GM18861 (cell line): ENCODE data around the gene SLC25A18.

Experiments
- ATAC-seq: cut with Tn5 transposase; IDR thresholded peaks from one replicate; pipeline ENCODE4 v1.9.1; 2021; ENCODE audit not compliant: unreplicated experiment

The SLC25A18 gene

GRCh38 chr22:17569971-17570511, 6.7 kb downstream of the SLC25A18 start:
- ATAC-seq: no peak

- ATAC-seq: no peak
Measured at GRCh38 chr22:17570851-17571631, 7.7 kb downstream of the SLC25A18 start.

GRCh38 chr22:17575151-17575550, 11.9 kb downstream of the SLC25A18 start:
- ATAC-seq: no peak

DNA sequence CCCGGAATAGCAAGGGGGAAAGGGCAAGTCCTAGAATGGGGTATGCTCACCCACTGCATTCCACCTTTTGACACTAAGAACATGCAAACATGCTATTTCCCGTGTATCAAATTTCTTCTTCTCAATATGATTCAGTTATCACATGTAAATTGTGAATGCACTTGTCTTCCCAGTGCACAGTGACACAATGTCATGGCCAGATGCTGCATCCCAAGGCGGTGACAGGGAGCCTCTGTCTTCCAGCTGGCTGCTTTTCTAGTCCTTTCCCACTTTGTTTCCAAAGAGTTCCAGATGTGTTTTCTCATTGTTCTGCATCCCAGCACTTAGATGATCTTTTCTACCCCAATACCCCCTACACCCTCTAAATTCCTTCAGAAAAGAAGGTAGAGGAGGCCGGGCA, 12.4 kb downstream of the SLC25A18 start:
- ATAC-seq: no peak

DNA sequence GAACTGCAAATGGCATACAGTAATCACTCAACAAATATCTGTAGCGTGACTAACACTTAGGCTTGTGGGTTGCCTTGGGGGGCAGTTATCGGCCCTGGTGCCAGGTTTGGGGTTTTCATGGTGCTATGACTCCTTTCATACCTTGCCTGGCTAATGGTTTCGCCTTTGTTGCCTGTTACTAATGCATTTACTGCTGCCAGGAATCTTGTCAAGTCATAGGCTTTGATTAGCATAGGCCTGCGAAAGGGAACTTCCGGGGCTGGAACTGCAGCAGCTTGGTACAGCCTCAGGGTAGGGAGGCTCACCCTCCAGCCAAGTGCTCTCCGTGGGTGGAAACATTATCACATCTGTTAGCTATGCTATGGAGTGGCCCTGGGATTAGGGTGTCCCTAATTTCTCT, 13.2 kb downstream of the SLC25A18 start:
- no peak for ATAC-seq

GRCh38 chr22:17578136-17578754, 14.9 kb downstream of the SLC25A18 start:
- no peak for ATAC-seq

DNA sequence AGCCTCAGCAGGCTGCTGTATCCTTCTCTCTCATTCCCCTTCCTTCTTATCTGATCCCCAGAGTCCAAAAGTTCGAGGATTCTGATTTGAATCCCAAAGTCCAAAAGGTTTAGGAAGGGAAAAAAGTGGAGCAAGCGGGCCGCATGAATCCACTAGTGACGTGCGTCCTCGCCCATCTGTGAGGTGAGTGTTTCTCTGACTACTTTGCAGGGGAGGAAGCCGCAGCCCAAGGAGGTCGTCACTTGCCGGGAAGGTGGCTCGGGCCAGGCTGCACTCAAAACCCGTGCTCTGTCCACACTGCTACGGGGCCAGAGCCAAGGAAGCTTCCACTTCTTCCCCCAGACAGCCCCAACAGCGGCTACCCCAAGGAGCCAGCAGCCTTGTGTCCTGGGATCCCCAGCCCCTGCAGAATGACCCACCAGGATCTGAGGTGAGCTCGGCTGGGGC, 16.3 kb downstream of the SLC25A18 start:
- no peak for ATAC-seq

DNA sequence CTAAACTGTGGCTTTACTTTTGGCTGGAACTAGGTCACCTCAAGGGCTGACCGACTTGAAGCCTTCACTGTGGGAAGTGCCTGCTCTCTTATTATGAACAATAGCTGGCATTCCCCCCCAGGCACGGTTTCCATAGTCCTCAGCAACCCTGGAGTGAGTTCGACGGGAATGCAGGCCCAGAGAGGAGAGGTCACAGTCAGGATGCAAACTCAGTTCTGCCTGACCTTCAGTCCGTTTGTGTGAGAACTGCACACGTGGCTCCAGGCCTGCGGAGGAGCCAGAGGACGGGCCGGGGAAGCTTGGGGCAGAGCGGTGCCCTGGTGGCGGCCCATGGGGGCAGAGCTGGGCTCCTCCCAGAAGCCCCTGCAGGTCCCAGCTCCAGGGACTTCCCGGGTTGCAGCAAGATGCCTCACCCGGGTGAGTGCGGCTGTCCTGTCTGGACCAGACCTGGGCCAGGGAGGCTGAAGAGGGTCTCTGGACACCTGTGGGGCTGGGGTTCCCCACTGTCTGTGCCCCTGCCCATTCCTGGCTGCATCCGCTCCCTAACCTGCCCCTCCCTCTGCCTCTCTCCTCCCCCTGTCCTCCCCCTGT, 17.2 kb downstream of the SLC25A18 start:
- ATAC-seq: no peak

DNA sequence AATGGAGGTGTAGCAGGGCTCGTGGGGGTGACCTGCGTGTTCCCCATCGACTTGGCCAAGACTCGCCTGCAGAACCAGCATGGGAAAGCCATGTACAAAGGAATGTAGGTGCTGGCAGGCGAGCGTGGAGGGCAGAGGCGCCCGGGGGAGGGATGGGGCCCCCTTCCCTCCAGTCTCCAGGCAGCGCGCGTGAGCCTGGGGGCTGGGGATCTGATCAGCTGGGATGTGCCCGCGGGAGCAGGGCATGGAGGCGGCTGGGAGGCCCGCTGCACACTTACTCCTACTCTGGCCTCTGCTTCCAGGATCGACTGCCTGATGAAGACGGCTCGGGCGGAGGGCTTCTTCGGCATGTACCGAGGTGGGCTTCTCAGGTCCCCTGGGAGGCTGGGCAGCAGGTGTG, 17.8 kb downstream of the SLC25A18 start:
- no peak for ATAC-seq

DNA sequence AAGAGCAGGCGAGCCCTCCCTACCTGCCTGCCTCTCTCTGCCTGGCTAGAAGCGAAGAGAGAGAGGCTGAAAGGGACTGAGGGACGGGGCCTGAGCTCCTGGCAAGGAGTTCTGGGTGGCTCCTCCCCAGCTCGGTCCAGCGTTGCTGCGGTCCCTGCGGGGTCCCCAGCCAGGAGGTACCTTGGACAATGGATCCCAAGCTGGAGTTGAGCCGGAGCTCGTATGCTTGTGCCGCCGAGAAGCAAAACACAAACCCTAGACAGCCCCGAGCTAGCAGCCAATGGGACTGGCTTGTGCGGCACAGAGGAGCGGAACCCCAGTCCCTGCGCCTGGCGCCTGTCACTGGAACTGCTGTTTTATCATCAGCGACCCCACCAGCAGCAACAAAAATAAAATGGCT, 18.3 kb downstream of the SLC25A18 start:
- ATAC-seq: no peak

DNA sequence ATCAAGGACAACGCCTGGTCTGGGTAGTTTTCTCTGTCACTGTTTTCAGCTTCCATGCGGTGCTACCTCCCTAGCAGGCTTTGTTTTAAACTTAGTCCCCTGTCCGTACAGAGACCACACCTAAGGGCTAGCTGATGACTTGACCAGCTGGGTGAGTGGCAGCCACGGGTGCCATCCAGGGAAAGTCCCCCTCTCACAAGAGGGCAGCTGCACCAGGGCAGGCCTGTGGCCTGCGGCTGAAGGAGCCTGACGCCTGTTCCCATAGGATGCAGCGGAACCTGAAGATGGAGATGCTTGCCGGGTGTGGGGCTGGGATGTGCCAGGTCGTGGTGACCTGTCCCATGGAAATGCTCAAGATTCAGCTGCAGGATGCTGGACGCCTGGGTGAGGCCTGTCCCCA, 19.9 kb downstream of the SLC25A18 start:
- no peak for ATAC-seq

DNA sequence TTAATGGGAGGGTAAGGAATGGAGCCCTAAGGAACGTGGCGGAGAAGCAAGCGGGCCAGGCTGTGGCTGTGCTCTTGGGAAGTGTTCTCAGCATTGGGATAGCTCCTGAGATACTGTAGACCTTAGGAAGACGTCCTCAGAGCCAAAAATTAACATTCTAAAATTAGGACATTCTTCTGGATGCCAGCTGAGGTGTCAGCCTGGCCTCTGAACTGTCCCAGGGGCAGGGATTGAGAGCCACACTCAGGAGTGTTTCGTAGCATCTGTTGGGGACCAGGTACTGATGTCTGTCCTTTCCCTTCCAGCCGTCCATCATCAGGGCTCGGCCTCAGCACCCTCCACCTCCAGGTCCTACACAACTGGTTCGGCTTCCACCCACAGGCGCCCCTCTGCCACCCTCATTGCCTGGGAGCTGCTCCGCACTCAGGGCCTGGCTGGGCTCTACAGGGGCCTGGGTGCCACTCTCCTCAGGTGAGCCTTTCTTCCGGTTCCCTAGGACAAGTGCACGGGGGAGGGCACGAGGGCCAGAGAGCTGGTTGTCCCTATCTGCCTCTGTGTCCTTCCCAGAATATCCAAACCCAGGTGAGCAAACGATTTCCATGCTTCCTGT, 23.6 kb downstream of the SLC25A18 start:
- no peak for ATAC-seq

DNA sequence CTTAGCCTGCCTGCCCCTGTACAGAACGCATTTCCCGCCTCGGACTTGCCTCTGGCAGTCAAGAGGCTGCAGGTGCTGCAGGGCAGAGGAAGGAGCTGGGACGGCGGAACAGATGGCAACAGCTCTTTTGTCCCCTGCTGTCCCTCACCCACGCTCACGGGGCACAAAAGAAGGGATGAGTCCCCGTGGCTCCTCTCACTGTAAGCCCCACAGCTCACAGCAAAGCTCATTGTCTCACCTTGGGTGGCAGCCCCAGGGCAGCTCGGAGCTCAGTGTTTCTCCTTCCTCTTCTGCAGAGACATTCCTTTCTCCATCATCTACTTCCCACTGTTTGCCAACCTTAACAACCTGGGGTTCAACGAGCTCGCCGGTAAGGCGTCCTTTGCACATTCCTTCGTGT, 24.3 kb downstream of the SLC25A18 start:
- no peak for ATAC-seq

DNA sequence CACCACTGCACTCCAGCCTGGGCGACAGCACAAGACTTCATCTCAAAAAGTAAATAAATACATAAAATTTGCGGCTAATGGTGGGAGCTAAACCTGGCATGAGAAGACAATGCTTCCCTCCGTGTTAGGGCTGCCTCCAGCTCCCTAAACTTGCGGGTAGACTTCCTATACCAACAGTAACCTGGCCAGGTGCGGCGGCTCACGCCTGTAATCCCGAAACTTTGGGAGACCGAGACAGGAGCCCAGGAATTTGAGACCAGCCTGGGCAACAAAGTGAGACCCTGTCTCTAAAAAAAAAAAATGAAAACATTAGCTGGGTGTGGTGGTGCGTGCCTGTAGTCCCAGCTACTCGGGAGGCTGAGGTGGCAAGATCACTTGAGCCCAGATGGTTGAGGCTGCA, 25.3 kb downstream of the SLC25A18 start:
- ATAC-seq: no peak

- no peak for ATAC-seq
Measured at GRCh38 chr22:17589810-17590375, 26.6 kb downstream of the SLC25A18 start.

- no peak for ATAC-seq
Measured at GRCh38 chr22:17590586-17590985, 27.3 kb downstream of the SLC25A18 start.

DNA sequence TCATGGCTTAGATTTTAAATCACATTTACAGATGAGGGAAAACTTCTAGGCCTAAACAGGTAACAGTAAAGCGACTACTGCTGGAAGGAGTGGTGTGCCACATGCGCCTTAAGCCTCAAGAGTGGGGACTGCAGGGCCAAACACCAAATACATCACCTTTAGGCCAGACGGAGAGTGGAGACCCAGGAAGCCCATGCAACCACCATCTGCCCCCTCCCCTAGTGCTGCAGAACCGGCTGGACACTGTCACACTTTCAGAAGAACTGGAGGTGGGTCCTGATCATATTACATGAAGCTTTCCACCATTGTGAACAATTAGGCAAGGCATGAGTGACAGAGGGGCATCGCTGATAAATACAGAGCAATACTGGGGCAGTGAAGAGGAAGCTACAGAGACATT, 28.9 kb downstream of the SLC25A18 start:
- ATAC-seq: no peak

DNA sequence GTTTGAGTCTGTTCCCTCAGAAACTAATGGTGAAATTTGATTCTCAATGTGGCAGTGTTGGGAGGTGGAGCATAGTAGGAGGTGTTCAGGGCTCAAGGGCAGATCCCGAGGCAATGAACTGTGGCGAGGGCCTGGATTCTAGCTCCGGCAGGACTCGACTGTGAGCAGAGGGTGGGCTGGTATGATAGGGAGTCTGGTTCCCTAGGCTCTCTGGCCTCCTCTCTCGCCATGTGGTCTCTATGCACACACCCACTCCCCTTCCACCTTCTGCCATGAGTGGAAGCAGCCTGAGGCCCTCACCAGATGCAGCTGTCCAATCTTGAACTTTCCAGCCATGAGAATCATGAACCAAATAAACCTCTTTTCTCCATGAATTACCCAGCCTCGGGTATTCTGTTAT, 32.9 kb downstream of the SLC25A18 start:
- no peak for ATAC-seq

DNA sequence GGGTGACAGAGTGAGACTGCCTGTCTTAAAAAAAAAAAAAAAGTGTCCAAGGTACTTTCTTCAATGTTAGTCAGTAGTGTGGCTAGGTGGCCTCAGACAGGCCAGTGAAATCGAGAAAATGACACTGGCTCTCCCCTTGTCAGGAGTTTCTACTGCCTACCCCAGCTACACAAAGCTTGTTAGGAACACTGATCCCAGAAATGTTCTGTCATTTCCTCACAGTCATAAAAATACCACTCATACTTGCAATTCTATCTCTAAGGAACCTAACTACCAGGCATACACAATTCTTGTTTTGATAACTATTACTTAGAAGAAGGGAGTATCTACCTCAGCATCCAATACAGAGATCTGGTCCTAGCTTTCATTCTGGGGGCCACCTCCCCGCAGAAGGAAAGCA, 33.9 kb downstream of the SLC25A18 start:
- no peak for ATAC-seq

- no peak for ATAC-seq
Measured at GRCh38 chr22:17598318-17598717, 35.0 kb downstream of the SLC25A18 start.

- ATAC-seq: no peak
Measured at GRCh38 chr22:17601031-17601430, 37.7 kb downstream of the SLC25A18 start.
